Neutrophil (primary cell): ENCODE measurements around the gene KLF16.
A peak's percentile ranks its signal among the peaks of the same experiment; 100 is the strongest.
"Not testable (repeated sequence)": the region's sequence is repeated elsewhere in the genome, so short reads cannot be mapped to it uniquely, and the experiment has no call there.

Source experiments
- H3K27ac ChIP-seq: fragments of 200-600 bp; sonication (generic); 2 replicates; pipeline ENCODE4 v1.5.1; 2016; ENCODE audit warnings: mild to moderate bottlenecking, moderate library complexity
- H3K27me3 ChIP-seq: fragments of 200-600 bp; sonication (generic); 2 replicates; pipeline ENCODE4 v1.6.0; 2016; ENCODE audit warnings: mild to moderate bottlenecking
- H3K36me3 ChIP-seq: fragments of 200-600 bp; sonication (generic); 2 replicates; pipeline ENCODE4 v1.5.1; 2017
- H3K4me1 ChIP-seq, 2 experiments: fragments of 200-600 bp in 1 of 2; sonication (generic) in 1 of 2; 1 replicate in 1 of 2; 2 replicates in 1 of 2; pipeline versions ENCODE4 v1.5.1 to v1.6.1; 2013 to 2016; ENCODE audit warnings: low read depth in 1 of 2, low read length in 1 of 2, mild to moderate bottlenecking in 1 of 2, moderate library complexity in 1 of 2; ENCODE audit not compliant: control insufficient read depth in 1 of 2, insufficient read depth in 1 of 2
- H3K4me3 ChIP-seq, 2 experiments: fragments of 200-600 bp in 1 of 2; sonication (generic) in 1 of 2; 1 replicate in 1 of 2; 2 replicates in 1 of 2; pipeline ENCODE4 v1.5.1; 2013 to 2016; ENCODE audit warnings: low read depth in 1 of 2, low read length in 1 of 2, mild to moderate bottlenecking in 1 of 2, moderate library complexity in 1 of 2
- H3K9me3 ChIP-seq: fragments of 200-600 bp; sonication (generic); 2 replicates; pipeline ENCODE4 v1.5.1; 2016
- TF ChIP-seq, protein P1 (sequence below): fragments of 200-600 bp; sonication (generic); IDR thresholded peaks from 2 replicates; pipeline ENCODE4 v1.5.1; 2016; ENCODE audit warnings: antibody characterized with exemption

The KLF16 gene

DNA sequence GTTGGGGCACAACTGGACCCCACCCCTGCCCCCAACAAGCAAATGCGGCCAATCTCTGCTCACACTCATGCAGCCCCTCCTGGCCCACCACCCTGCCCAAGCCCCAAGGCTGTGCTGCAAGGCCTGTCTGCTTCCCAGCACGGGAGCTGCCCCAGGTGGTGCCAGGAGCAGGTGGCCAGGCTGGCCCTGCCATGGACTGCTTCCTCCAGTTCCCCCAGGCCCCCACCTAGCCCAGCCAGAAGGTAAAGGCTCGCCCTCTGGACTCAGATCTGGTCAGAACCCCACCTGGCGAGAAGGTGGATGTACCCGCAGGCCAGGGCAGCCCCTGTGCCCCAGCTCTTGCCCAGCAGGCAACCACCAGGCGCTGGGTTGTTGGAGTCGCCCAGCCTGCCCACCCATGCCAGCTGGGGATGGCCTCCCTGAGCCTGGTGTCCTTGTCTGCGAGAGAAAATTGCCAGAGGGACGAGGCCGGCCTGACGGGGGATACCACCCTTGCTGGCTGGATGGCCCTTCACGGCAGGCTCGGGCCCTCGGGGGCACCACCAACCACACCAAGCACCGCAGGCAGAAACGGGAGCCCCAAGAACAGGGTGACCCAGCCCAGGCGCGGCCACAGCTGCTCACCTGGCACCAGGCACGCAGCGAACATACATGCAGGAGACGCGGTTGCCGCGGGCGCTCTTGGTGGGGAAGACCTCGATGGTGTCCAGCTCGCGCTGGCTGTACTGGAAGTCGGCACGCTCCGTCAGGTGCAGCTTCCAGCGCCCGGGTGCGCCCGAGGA is 17.4 kb upstream of the KLF16 start:
- no peaks in the 10 kb centered on the region for H3K27me3 ChIP-seq
- peaks cover 20% of the 10 kb centered on the region for H3K36me3 ChIP-seq
- TF ChIP-seq, protein P1, sequence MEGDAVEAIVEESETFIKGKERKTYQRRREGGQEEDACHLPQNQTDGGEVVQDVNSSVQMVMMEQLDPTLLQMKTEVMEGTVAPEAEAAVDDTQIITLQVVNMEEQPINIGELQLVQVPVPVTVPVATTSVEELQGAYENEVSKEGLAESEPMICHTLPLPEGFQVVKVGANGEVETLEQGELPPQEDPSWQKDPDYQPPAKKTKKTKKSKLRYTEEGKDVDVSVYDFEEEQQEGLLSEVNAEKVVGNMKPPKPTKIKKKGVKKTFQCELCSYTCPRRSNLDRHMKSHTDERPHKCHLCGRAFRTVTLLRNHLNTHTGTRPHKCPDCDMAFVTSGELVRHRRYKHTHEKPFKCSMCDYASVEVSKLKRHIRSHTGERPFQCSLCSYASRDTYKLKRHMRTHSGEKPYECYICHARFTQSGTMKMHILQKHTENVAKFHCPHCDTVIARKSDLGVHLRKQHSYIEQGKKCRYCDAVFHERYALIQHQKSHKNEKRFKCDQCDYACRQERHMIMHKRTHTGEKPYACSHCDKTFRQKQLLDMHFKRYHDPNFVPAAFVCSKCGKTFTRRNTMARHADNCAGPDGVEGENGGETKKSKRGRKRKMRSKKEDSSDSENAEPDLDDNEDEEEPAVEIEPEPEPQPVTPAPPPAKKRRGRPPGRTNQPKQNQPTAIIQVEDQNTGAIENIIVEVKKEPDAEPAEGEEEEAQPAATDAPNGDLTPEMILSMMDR, result no peak
- peaks cover 36 to 43% of the 10 kb centered on the region in 2 experiments for H3K4me1 ChIP-seq
- no peak overlapping the region for H3K27ac ChIP-seq
- H3K4me3 ChIP-seq, result no peak overlapping the region
- H3K9me3 ChIP-seq, result no peaks in the 10 kb centered on the region

DNA sequence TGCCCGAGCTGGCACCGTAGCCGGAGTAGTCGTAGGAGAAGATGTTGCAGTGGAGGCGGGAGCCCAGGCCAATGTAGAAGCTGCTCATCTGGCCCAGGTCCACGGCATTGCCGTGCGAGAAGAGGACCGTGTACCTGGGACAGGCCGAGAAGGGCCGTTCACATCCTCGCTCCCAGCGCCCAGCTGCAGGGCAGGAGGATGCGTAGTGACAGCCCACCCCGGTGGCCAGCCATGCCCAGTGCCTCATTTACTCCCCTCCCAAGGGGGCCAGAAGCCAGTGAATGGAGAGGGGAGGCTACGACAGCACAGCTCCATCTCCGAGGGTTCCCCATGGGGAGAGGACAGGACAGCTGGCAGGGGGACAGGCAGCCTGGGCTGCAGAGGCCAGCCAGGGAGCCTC is 16.6 kb upstream of the KLF16 start:
- H3K27me3 ChIP-seq, H3K9me3 ChIP-seq, H3K4me3 ChIP-seq, H3K27ac ChIP-seq: not testable (repeated sequence)
- Histone ChIP-seq H3K36me3 (peaks cover 20% of the 10 kb centered on the region), H3K4me1 (peaks cover 44 to 45% of the 10 kb centered on the region in 2 experiments)

DNA sequence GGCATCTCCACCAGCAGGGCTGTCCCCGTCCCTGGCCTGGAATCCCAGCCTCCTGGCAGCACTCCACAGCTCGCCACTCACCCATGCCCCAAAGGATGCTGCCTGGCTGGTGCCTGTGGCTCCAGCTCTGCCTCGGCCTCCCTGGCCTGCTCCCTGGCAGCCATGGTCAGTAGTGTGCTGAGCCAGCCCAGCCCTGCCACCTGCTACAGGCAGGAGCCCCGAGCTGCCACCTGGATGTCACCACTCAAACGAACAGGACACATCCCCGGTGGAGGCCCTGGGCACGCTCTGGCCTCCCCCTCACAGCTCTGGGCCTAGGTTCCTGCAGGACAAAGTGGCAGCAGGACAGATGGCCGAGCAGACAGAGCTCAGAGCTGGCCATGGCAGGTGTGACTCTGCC is 15.2 kb upstream of the KLF16 start:
- not testable (repeated sequence) for H3K9me3 ChIP-seq, H3K4me3 ChIP-seq, H3K27ac ChIP-seq, H3K27me3 ChIP-seq
- Histone ChIP-seq H3K36me3 (peaks cover 22% of the 10 kb centered on the region), H3K4me1 (peaks cover 43 to 46% of the 10 kb centered on the region in 2 experiments)

DNA sequence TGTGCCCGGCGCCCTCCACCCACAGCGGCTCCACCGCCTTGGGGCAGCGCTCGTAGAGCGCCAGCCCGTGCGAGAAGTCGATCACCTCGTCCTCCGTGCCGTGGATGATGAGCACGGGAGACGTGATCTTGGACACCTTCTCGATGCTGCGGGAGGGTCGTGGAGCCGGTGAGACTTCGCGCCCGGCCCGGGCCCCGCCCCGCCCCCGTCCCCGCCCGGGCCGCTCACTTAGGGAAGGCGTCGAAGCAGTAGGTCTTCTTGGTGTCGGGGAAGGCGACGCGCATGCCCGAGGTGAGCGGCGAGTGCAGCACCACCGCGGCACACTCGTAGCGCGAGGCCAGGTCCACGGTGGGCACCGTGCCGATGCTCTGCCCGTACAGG is 13.9 kb upstream of the KLF16 start:
- H3K27me3 ChIP-seq, H3K9me3 ChIP-seq, H3K4me3 ChIP-seq, H3K27ac ChIP-seq: not testable (repeated sequence)
- peaks cover 27% of the 10 kb centered on the region for H3K36me3 ChIP-seq
- H3K4me1 ChIP-seq, result peaks cover 30 to 36% of the 10 kb centered on the region in 2 experiments

DNA sequence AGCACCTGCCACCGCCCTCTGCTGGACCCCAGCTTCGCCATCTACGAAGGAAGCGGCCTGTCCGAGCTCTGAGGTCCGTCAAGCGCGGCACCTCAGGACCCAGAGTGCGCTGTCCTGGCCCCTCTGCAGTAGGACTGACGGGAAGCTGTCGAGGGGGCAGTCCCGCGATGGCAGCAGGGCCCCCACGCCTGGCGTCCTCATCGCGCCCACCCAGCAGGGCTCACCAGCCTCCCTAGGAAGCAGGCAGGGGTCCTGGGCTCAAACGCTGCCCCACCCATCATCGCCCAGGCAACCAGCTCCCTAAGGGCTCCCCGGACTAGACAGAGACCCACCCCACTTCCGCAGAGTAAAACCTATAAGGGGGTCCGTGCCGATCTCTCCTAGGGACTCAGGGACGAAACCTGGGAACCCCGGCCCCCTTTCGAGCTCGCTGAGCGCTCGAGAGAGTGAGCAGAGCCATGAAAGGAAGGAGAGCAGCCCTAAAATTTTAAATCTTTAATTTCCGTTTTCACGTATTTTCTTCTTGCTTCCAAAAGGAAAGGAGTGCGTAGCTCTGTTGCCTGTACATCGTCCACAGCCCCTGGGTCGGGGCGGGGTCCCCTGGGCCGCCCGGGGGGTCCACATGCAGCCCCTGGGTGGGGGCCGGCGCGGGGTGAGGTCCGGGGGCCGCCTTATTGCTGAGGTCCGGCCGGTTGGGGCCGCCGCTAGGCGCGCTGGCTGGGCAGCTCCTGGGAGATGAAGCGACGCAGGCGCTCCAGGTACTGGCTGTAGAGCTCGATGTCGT is 13.3 kb upstream of the KLF16 start:
- H3K27me3 ChIP-seq, H3K9me3 ChIP-seq: not testable (repeated sequence)
- H3K4me3 ChIP-seq, result peak overlapping the region; percentile 90 to 91
- H3K27ac ChIP-seq, result peak overlapping the region; percentile 95
- peaks cover 27 to 30% of the 10 kb centered on the region in 2 experiments for H3K4me1 ChIP-seq
- peaks cover 28% of the 10 kb centered on the region for H3K36me3 ChIP-seq

DNA sequence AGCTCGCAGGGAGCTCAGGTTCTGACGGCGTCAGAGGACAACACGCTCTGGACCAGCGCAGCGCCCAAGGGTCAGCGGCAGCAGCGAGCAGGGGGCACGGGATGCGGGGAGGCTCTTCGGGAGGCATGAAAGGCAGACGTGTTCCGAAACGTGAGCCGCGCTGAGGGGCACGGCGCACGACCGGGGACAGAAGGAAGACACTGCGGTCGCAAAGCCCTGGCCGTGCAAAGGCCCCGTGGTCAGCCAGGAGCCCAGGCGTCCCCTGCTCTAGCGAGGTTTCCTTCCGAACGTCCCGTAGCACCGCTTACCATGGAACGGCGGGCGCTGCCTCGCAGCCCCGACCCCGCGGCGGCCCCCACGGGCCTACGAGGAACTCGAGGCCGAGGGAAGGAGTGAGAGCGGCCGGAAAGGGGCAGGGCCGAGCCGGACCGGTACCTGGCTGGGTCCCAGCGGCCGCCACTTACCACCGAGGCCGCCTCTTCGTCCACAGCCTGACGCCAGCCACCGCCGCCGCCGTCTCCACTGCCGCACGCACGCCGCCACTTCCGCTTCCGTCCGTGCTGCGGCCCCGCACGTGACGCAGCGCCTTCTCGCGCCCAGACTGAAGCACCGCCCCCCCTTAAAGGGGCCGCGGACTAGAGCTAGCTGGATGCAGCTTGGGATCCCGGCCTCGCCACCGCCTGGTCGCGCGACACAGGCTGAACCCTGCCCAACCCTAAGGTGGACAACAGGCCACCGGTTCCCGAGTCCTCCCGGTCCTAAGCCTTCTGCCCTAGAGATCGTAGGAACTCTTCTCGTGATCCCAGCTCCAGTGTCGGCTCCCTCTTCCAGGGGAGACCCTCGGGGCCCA is 12.5 kb upstream of the KLF16 start:
- Histone ChIP-seq H3K4me1 (peaks cover 27 to 30% of the 10 kb centered on the region in 2 experiments), H3K9me3 (no peaks in the 10 kb centered on the region), H3K4me3 (peak overlapping the region; percentile 90 to 91), H3K27ac (peak overlapping the region; percentile 95), H3K27me3 (no peaks in the 10 kb centered on the region), H3K36me3 (peaks cover 32% of the 10 kb centered on the region)
- TF ChIP-seq, protein P1, result peak; percentile 43

DNA sequence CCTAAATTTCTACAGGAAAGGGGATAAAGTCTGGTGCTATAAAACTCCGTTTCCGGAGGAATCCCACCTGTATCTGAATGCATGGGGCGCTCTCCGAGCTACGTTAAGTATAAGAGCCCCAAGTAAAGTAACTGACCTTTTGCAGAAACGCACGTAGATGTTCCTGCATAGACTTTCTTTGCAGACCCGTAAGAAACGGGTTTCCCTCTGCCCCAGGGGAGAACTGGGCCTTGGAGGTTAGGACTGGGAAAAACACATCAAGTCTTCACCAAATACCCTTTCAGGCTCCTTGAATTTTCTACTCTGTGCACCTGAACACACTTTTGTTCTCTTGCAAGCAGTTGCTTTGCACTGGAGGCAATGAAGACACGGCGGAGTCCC is 11.9 kb upstream of the KLF16 start:
- H3K9me3 ChIP-seq, H3K27me3 ChIP-seq: not testable (repeated sequence)
- Histone ChIP-seq H3K36me3 (peaks cover 26% of the 10 kb centered on the region), H3K4me3 (peak overlapping the region; percentile 90 to 91), H3K4me1 (peaks cover 27 to 30% of the 10 kb centered on the region in 2 experiments), H3K27ac (peak overlapping the region; percentile 95)
